ENCODE results near the gene PGP.
"Not testable (repeated sequence)": the region's sequence is repeated elsewhere in the genome, so short reads cannot be mapped to it uniquely, and the experiment has no call there.

Gene PGP, protein sequence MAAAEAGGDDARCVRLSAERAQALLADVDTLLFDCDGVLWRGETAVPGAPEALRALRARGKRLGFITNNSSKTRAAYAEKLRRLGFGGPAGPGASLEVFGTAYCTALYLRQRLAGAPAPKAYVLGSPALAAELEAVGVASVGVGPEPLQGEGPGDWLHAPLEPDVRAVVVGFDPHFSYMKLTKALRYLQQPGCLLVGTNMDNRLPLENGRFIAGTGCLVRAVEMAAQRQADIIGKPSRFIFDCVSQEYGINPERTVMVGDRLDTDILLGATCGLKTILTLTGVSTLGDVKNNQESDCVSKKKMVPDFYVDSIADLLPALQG

DNA sequence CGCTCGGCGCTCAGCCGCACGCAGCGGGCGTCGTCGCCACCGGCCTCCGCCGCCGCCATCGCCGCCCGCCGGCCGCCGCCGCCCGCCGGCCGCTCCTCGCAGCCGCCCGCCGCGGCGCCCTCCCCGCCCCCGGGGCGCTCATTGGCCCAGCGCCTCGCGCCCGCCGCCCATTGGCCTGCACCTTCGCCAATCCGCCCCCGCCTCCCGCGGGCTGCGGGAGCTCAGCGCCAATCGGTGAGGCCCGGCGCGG, at the start of gene PGP:
PGP (minus strand) TSS at position 122 of the 250 bp plus-strand sequence; CDS start at position 59, 63 bp downstream.
- no peak for DNase-seq

DNA sequence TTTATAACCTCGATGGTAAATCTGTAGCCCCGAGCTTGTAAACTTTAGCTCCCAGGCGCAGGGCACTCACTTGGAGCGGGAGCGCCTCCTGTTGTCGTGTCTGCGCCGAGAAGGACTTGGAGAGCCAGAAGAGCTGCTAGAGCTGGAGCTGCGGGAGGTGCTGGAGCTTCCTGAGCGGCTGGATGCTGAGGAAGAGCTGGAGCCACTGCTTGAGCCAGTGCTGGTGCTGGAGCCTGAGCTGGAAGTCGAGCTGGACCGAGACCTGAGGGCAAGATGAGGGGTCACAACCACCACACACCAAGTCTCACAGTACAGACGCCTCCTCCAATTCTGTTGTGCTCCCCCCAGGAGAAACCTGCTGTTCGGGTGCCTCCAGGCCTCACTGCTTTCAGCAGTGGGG, 48.4 kb upstream of the PGP start:
- not testable (repeated sequence) for DNase-seq

DNA sequence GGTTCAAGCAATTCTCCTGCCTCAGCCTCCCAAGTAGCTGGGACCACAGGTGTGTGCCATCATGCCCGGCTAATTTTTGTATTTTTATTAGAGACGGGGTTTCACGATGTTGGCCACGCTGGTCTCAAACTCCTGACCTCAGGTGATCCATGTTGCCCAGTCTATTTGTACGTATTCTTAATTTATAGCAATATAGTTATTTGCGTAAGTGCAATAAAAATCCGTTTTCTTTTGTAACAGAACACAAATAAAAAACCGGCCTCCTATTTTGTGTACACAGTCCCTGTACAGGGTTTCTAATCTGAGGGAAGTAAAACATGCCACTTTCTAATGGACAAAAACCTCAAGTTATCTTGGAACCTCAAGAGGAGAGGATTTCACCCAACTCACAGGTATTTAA, 45.6 kb upstream of the PGP start:
- no peak for DNase-seq

DNA sequence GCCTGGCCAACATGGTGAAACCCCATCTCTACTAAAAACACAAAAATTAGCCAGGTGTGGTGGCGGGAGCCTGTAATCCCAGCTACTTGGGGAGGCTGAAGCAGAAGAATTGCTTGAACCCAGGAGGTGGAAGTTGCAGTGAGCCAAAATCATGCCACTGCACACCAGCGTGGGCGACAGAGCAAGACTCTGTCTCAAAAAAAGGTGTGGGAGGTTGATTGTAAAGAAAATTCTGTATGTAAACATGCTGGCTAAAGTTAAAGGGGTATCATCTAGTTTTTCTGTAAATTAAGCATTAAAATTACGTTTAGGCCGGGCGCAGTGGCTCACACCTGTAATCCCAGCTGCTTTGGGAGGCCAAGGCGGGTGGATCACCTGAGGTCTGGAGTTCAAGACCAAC, 43.9 kb upstream of the PGP start:
- DNase-seq: not testable (repeated sequence)

DNA sequence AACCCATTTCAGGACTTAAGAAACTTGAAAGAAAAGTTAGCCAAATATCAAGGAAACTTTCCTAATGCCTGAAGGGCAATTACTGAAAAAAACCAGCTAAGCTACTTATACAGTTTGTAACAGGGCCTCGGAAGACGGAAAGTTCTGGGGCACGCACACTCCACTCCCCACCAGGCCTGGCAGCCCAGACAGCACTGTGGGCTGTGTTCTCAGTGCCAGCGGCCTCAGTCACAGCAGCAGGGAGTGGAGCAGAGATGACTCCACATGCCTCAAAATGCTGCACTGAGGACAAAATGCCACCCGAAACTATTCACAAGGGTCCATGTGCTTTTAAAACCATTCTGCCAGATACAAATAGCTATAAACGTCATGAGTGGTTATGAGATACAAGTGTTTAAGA, 43.1 kb upstream of the PGP start:
- no peak for DNase-seq

DNA sequence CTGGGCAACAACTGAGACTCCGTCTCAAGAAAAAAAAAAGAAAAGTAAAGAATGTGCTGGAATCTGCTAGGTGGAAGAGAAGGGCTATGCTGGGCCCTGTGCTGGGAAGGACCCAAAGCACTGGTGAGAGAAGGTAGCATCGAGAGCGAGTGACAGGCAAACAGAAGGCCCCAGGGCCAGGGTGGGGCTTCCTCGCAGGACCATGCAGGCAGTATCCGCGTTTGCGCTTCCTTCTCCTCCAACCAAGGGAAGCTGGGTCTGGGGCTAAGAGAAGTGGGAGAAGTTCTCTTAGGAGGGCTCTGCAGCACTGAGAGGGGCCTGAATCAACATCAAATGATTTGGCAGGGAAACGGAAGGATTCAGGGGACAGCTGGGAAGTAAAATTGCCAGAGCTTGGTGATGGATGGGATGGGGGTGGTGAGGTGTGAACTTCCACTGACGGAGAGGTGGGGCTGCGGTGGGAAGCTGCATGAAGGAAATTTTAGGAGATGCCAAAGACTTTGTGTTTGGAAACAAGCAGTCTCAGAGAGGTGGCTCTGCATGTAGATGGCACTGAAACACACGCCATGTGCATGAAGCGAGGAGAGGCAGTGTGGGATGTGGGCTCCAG, 42.0 kb upstream of the PGP start:
- no peak for DNase-seq

DNA sequence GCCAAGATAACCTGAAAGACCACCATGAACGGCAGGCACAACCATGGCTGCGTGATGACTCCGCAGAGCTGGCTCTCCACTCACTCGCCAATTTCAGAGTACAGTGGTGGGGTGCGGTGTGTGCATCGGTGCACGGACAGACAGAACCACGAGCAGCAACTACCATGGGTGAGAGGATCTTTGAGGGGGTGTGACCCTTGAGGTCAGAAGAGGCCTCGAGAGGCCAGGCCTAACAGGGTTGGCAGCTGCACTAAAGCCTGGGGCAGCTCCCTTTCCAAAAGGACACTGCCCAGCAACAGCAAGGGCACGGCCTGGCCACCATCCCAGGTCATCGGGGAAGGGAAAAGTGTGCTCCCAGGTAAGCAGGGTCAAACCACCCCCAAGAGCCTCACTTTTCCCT, 38.7 kb upstream of the PGP start:
- no peak for DNase-seq

DNA sequence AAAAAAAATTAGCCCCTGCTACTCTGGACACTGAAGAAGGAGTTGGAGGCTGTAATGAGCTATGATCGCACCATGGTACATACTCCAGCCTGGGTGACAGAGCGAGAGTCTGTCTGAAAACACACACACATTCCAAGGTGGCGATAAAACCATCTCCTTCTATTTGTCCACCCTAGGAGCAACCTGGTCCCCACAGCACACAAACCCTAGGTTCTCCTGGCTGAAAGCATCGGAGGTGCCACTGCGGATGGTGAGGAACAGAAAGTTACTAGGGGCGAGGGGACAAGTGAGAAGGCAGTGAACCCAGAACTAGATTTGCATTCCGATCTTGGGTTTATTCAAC, 38.1 kb upstream of the PGP start:
- DNase-seq: no peak

DNA sequence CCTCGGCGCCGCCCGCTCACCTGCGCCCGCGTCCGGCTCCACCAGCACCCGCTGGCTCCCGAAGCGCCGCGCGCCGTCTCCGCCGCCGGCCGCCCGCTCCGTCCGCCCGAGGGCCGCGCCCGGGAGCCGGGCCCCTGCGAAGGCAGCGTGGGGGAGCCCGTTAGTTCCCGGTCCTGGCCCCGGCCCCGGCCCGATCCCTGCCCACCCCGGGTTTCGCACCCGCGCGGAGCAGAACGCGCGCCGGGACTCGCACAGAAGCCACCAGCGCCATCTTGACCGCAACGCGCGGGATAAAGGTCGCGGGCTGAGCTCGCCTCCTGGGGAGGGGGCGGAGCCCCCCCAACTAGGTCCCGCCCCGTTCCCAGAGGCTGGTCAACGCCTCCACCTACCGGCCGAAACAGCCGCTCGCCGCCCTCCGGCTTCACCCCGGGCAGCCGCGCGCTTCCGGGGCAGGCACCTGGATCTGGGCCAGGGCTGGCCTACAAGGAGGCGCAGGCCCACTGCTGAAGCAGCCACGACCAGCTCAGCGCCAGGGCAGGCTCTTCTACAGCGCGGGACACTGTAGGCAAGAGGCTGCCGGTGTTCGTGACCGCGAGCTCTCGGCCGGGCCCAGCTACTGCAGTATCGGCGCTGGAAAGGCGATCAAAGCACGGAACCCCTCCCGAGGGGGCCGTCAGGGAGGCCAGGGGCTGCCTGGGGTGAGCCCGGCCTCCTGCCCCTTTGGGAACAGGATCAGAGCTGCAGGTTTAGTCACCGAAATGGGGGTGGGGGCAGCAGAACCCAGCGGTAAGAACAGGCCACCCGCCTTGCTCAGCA, 36.9 kb upstream of the PGP start, which contains the start of gene ECI1:
ECI1 (minus strand) TSS at position 292 of the 816 bp plus-strand sequence; CDS start at position 271, 21 bp downstream.
- peak; percentile 85 to 92 for DNase-seq

DNA sequence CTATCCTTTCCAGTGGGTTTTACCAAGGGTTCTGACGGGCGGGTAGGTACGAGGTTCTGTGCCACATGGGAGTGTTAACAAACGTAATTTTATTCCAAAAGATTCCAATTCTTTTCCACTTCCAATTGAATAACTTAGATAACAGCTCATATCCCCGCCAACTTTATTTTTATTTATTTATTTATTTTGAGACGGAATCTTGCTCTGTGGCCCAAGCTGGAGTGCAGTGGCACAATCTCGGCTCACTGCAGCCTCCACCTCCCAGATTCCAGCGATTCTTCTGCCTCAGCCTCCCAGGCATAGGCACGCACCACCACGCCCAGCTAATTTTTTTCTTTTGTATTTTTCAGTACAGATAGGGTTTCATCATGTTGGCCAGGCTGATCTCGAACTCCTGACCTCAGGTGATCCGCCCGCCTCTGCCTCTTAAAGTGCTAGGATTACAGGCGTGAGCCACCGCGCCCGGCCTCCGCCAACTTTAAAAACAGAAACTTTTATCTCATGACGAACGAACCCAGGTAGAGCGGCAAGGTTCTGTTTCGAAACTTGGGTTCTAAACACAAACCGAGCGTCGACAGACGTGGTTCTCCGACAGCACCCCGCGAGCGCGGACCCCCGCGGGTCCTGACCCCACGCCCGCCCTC, 36.1 kb upstream of the PGP start:
- DNase-seq: no peak

DNA sequence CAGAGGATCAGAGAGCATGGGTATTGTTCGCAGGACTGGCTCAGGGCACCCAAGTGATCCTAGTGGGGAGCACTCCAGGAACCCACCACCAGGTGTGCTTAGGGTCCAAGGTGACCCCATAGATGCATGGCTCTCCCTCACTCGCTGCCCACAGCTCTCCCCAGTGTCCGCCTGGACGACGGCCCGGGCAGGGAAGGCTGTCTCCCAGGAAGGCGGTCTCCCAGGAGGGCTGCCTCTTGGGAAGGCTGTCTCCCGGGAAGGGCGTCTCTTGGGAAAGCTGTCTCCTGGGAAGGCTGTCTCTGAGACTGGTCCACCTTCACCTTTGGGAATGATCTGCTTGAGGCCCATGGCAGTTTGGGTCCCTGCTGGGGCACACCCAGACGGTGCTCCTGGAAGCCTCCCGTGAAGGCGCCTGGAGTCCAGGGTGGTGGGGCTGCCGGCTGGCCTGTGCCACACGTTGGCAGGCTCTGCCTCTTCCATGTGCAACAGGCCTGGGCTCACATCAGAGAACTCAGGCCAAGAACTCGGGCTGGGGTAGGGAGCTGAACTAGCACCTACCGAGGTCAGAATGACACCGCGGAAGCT, 31.8 kb upstream of the PGP start:
- no peak for DNase-seq

DNA sequence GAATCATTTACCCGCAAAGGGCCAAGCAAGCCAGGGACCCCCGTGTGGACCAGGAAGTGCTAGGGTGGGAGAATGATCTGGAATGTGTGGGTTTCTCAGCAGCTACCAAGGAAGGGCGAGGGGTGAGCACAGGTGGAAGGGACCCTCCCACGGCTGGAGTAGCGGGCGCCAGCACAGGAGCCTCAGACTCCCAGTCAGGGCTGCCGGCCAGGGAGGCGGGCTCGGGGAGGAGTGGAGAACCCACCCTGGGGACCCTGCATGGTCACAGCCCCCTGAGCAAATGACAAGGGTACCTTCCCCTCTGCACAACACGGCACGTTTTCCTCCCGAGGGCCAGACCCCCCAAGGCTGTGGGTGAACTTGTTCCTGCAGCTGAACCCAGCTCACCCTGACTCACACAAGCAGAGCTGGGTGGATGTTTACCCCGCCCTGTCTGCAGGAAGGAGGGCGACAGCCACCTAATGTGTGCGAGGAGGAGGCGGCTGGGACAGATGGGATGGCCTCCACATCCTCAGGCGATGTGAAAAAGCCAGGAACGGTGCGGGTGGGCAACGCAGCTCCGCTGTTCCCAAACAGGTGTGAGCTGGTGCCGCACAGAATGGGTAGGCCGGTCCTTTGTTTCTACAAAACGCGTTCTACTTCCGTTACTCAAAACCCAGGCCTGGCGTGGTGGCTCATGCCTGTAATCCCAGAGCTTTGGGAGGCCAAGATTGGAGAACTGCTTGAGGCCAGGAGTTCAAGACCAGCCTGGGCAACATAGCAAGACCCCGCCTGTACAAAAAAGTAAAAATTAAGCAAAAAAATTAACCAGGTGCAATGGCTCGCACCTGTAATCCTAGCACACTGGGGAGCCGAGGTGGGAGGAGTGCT, 30.5 kb upstream of the PGP start:
- DNase-seq: no peak

DNA sequence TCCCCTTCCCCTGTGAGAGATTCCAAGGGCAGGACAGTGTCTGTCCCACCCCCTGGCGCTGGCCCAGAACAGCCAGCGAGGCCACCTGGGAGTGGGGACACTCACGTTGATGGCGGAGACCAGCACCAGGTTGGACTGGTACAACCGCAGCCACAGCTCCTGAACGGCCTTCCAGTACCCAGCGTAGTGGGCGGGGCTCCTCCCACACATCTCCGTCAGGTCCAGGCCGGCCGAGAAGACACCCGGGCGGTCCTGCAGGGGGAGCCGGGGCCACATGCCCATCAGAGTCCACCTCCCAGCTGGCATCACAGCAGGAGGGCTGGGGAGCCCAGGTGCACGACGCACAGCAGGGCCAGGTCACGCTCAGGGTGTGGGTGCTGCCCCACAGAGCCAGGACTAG, 29.7 kb upstream of the PGP start:
- no peak for DNase-seq

DNA sequence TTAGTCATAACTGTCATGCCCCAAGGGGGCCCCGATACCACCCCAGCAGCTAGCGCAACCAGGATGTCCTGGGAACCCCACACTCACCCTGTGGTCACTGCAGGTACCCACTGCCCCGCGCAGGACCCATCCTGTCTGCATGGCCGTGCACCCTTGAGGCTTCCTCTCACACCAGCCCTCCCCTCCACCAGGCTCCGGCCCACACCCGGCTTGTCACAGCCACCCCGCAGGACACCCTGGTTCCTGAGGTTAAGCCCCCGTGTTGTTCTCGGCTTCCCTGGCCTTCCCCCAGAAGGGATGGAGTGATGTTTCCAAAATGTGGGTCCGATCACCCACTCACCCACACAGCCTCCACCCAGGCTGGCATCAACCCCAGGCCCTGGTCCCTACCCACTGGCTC, 29.1 kb upstream of the PGP start:
- no peak for DNase-seq

DNA sequence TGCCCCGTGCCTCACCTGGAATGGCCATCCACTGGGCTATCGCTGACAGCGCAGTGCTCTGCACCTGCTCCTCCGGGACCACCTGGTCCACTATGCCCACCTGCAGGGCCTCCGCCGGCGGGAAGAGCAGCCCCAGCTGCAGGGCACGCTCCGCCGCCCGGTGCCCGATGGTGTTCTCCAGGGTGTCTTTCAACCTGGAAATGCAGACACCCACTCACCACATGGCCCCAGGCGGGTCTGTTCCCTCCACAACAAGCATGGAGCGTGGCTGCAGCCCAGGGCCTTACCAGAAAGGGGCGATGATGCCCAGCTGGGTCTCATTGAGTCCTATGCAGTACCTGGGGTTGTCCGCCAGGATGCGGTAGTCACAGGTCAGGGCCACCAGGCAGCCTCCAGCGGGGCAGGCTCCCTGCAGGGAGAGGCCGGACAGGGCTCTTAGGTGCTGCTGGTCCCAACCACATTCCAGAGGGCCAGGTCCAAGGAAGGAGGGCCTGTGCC, 28.4 kb upstream of the PGP start:
- peak in 1 of 2 experiments; percentile 1 for DNase-seq

DNA sequence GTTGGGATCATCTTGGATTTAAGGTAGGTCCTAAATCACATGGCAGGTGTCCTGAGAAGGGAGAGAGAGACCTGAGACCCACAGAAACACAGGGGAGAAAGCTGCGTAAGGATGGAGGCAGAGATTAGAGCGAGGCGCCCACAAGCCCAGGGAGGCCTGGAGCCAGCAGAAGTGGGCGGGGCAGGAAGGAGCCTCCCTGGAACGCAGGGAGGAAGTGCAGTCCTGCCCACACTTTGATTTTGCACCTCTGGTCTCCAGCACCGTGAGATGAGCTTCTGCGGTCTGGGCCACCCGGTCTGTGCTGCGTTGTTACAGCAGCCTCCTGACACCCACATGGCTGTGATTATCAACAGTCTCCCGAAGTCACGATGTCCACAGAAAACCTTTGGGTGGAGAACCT, 28.0 kb upstream of the PGP start:
- no peak for DNase-seq

DNA sequence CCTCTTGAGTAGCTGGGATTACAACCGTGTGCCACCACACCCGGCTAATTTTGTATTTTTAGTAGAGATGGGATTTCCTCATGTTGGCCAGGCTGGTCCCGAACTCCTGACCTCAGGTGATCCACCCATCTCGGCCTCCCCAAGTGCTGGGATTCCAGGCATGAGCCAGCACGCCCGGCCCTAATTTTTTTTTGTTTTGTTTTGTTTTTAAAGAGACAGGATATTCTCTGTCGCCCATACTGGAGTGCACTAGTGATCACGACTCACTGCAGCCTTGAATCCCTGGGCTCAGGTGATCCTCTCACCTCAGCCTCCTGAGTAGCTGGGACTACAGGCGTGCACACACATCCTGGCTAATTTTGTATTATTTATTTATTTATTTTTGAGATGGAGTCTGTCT, 25.7 kb upstream of the PGP start:
- not testable (repeated sequence) for DNase-seq

DNA sequence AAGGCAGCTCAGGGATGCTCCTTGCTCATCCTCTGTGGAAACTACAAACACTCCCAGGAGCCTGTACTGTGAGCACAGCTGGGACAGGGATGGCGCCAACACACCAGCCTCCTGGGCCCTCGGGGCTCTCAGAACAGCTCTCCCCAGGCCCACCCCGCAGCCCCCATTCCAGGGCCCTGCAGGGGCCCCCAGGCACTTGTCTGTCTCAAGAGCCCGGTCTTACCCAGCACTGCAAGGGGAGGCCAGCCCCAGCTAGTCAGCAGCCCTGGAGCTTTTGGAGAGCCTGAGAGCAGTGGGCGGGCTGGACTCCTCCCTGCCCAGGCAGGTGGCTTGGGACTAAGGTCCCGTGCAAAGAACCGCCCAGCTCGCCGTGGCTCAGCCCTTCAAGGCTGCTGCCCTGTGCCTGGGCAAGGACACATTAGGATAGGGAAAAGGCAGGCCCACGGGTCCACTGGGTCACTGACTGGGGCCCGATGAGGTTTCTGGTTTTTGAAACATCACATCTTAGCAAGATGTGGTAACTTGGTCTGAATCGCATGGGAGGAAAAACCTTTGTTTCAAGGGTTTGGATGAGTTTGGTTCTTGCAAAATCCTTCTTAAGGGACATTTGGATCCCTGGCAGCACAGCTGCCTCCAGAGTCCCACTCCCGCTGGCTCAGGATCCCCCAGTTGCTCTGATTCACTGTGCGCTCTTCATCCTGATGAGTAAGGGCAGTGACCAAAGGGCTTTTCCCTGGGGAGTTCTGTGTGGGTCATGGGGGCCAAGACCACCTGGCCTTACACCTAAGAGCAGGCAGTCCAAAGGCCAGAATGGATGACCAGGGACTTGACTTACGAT, 24.4 kb upstream of the PGP start:
- DNase-seq: no peak

DNA sequence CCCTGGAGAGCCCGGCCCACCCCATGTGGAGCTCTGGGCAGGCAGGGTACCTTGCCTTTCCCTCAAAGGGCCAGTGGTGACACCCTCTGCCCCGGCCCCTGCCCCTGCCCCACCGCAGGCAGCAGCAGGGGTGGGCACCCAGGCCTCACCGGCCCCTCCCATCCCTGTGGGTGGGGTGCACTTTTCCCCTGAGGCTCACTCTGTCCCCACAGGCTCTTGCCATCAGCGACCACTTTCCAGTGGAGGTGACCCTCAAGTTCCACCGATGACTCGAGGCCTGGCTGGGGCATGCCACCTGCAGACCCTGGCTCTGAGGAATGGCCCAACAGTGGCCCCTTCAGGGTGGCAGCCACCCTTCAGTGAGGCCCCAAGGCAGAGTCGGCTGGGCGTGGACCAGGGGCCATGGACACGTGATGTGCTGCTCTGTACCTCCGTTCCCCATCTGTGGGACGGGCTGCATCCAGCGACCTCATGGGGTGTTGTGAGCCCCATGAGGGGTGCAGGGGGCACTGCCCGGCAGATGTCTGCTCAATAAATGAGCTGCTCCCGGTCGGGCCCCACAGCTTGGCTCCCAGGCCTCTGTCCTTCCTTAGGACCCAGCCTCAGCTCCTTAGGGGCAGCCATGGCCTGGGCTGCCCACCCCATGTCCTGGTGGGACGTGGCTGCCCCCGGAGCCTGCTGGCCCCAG, 23.7 kb upstream of the PGP start:
- no peak for DNase-seq

DNA sequence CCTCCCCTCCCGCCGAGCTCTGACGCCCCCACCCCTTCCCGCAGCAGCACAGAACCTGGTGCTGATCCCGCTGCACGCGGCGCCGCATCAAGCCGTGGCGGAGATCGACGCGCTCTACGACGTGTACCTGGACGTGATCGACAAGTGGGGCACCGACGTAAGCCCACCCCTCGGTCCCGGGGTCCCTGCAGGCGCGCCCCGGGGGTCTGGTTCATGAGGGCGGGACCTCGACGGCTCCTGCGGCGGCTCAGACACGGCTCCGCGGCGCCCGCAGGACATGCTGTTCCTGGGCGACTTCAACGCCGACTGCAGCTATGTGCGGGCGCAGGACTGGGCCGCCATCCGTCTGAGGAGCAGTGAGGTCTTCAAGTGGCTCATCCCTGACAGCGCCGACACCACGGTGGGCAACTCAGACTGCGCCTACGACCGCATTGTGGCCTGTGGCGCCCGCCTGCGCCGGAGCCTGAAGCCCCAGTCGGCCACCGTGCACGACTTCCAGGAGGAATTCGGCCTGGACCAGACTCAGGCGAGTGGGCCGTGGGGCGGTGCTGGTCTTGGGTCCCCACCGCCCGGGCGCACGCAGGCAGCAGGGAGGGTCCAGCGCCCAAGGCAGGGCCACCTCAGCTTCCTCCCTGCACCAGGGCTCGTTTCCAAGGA, 23.0 kb upstream of the PGP start:
- no peak for DNase-seq
